Heart right ventricle (tissue), 16 donors: ENCODE data around the gene LTBR. TPM values are rescaled to one million over a fixed set of nuclear protein-coding genes. Genes with fewer than 3 reads are reported as not detected.
"Not testable (repeated sequence)": the region's sequence is repeated elsewhere in the genome, so short reads cannot be mapped to it uniquely, and the experiment has no call there.

Source experiments
- ATAC-seq, 8 donors: fragments of 200-7000 bp; cut with Tn5 transposase; one replicate each; pipeline ENCODE4 v1.9.1; 2020; ENCODE audit warnings: mild to moderate bottlenecking in 8 of 8, moderate library complexity in 8 of 8, moderate number of reproducible peaks in 1 of 8
- DNase-seq, 2 donors: peaks; one replicate each; pipeline ENCODE4 v3.0.0-alpha.2; 2020
- H3K27ac ChIP-seq, 10 donors: fragments of 200-600 bp; sonication (generic) in 2 of 10; one replicate each; pipeline versions ENCODE4 v1.5.0 to v1.8.0; 2020 to 2022; ENCODE audit warnings: mild to moderate bottlenecking in 3 of 10
- H3K27me3 ChIP-seq, 7 donors: fragments of 200-600 bp; one replicate each; pipeline ENCODE4 v1.8.0; 2021 to 2022; ENCODE audit warnings: mild to moderate bottlenecking in 2 of 7
- H3K36me3 ChIP-seq, 9 donors: fragments of 200-600 bp; sonication (generic) in 1 of 9; one replicate each; pipeline versions ENCODE4 v1.5.0 to v1.8.0; 2020 to 2022; ENCODE audit warnings: mild to moderate bottlenecking in 2 of 9
- H3K4me1 ChIP-seq, 9 donors: fragments of 200-600 bp; sonication (generic) in 1 of 9; one replicate each; pipeline versions ENCODE4 v1.5.0 to v1.8.0; 2020 to 2022; ENCODE audit warnings: mild to moderate bottlenecking in 4 of 9
- H3K4me3 ChIP-seq, 10 donors: fragments of 200-600 bp; sonication (generic) in 2 of 10; one replicate each; pipeline versions ENCODE4 v1.5.0 to v1.8.0; 2020 to 2022; ENCODE audit warnings: mild to moderate bottlenecking in 7 of 10, moderate library complexity in 2 of 10
- H3K9me3 ChIP-seq, 11 donors: fragments of 200-600 bp in 10 of 11; sonication (generic) in 2 of 11; one replicate each; pipeline versions ENCODE4 v1.5.0 to v1.8.0; 2013 to 2022; ENCODE audit warnings: mild to moderate bottlenecking in 2 of 11, control low read depth in 1 of 11, moderate library complexity in 1 of 11
- CTCF ChIP-seq, 9 donors: fragments of 200-600 bp; sonication (generic) in 2 of 9; IDR thresholded peaks; one replicate each; pipeline versions ENCODE4 v1.5.0 to v1.8.0; 2021 to 2022; ENCODE audit warnings: antibody characterized with exemption in 9 of 9, mild to moderate bottlenecking in 5 of 9, moderate library complexity in 1 of 9
- WGBS, 2 donors: extraction: QIAGEN DNeasy Blood & Tissue Kit; methylation state at CpG; one replicate each; pipeline ENCODE4 v1.1.7; 2013; ENCODE audit warnings: inconsistent platforms in 1 of 2; 5-methylcytosine and 5-hydroxymethylcytosine counted together
- intact Hi-C, 10 donors: fragments of 100-400 bp; cut with DNase I; formaldehyde crosslinking; loops; one replicate each; pipeline versions ENCODE4 v1.11.1 to v1.14.2; 2022
- polyA plus RNA-seq, 2 donors: library from polyadenylated mRNA; stranded (reverse); fragments of 200-250 nt; gene quantifications; one replicate each; pipeline ENCODE4 v1.2.3, GENCODE V29; 2013
- total RNA-seq, 10 donors: library from RNA; stranded (reverse); fragmentation: NEBNext Ultra II Directional in 3 of 10; extraction: Animal tissue kit (Norgen Biotek cat#: 25700) in 3 of 10; gene quantifications; one replicate each; pipeline versions ENCODE4 v1.2.1 to v1.2.4, GENCODE V29; 2021 to 2023
- donor health status: Arrhythmogenic right ventricular cardiomyopathy.
- donor health status: ischemic (EF 13 %, LVEDD 7.1; RV severe dilation, severe dysfunction).
- donor health status: healthy with polysubstance abuse.
- donor health status: DM: no; HTN: yes; CAD: no.
- donor health status: DM: no; HTN: no; CAD: no.
- donor health status: ischemic (EF 25% LVEDD 6.9; RV normal size, moderate dysfunction).
- donor health status: ischemic (EF 25% LVEDD 5.7; RV mildly dilated, moderate dysfunction).
- donor health status: healthy.
- donor health status: DM: yes; HTN: yes; CAD: no.
- donor health status: Ischemic cardiomyopathy.
- donor health status: ischemic (EF 35%, LVEDD 5.7; RV mildly dilated, moderate dysfunction).
- donor health status: nonischemic (EF 11% LVEDD 7.7; RV severe dilation, severe dysfunction).
- donor health status: DM: yes; HTN: yes; CAD: no.
- donor health status: PGD.
- donor health status: ischemic (EF 29% LVEDD 5.4; RV normal size, mild dysfunction).
- donor health status: nonischemic (EF 23%, LVEDD 6.1; RV moderate dilation, normal function).

The LTBR gene
- total and polyA plus RNA-seq, 12 donors = 14.1 to 49.1 (median 26.9) TPM

GRCh38 chr12:6425590-6426531 is 41.9 kb downstream of the LTBR start:
- Histone ChIP-seq H3K27ac (peak overlapping the region in 1 of 10 donors; percentile 73), H3K9me3 (no peaks in the 10 kb centered on the region), H3K27me3 (no peaks in the 10 kb centered on the region), H3K4me1 (peaks cover 0 to 32% (median 15%) of the 10 kb centered on the region in 9 donors), H3K36me3 (no peaks in the 10 kb centered on the region), H3K4me3 (no peak overlapping the region)
- TF ChIP-seq CTCF (IDR thresholded peaks at IDR 0.05) = no peak
- intact Hi-C loops = loop anchor here in 4 of 10 donors (2.0 to 10.0 kb wide), 5 partner anchors 36 to 109 kb away; partner anchors contain the start of gene GAPDH (in 2 of the 4)
- DNase-seq = no peak
- no peak for ATAC-seq
- WGBS, 2 donors = 84 to 88% methylated on average over 23 of the region's 23 CpGs

- no peak for TF ChIP-seq CTCF (IDR thresholded peaks at IDR 0.05)
- 80 to 84% methylated on average over 14 of the region's 14 CpGs for WGBS, 2 donors
- H3K27ac ChIP-seq = peak overlapping the region in 1 of 10 donors; percentile 73
- DNase-seq (no peak), ATAC-seq (no peak)
- intact Hi-C loops = loop anchor here in 4 of 10 donors (5.0 to 10.0 kb wide), 2 partner anchors 35 to 108 kb away; partner anchors contain the start of gene GAPDH (in 2 of the 4)
- no peaks in the 10 kb centered on the region for H3K36me3 ChIP-seq
- no peak overlapping the region for H3K4me3 ChIP-seq
- H3K9me3 ChIP-seq = no peaks in the 10 kb centered on the region
- H3K4me1 ChIP-seq = peaks cover 0 to 41% (median 19%) of the 10 kb centered on the region in 9 donors
- no peaks in the 10 kb centered on the region for H3K27me3 ChIP-seq
Observed at GRCh38 chr12:6426882-6427671, 43.1 kb downstream of the LTBR start.

- H3K4me3 ChIP-seq, H3K9me3 ChIP-seq, DNase-seq, H3K36me3 ChIP-seq, H3K27me3 ChIP-seq, ATAC-seq: not testable (repeated sequence)
- Histone ChIP-seq H3K4me1 (peaks cover 0 to 41% (median 19%) of the 10 kb centered on the region in 9 donors), H3K27ac (peak overlapping the region in 1 of 10 donors; percentile 73)
- intact Hi-C loops = loop anchor here in 4 of 10 donors (5.0 to 10.0 kb wide), 2 partner anchors 35 to 107 kb away; partner anchors contain the start of gene GAPDH (in 2 of the 4)
- 94 to 95% methylated on average over 10 of the region's 10 CpGs for WGBS, 2 donors
Observed at GRCh38 chr12:6427796-6428195, 43.8 kb downstream of the LTBR start.

- Histone ChIP-seq H3K4me1 (peaks cover 0 to 39% (median 19%) of the 10 kb centered on the region in 9 donors), H3K36me3 (no peaks in the 10 kb centered on the region), H3K27me3 (no peaks in the 10 kb centered on the region), H3K4me3 (no peak overlapping the region), H3K27ac (no peak overlapping the region), H3K9me3 (no peaks in the 10 kb centered on the region)
- WGBS, 2 donors = 89 to 90% methylated on average over 3 of the region's 3 CpGs
- intact Hi-C loops = loop anchor here in 4 of 10 donors (5.0 to 10.0 kb wide), 2 partner anchors 34 to 106 kb away; partner anchors contain the start of gene GAPDH (in 2 of the 4)
- ATAC-seq (no peak), DNase-seq (no peak)
- no peak for TF ChIP-seq CTCF (IDR thresholded peaks at IDR 0.05)
Observed at GRCh38 chr12:6428326-6428725, 44.4 kb downstream of the LTBR start.
